ENCODE data around the gene GRAMD4. TPM values are rescaled to one million over a fixed set of nuclear protein-coding genes. Genes with fewer than 3 reads are reported as not detected.
A peak's percentile ranks its signal among the peaks of the same experiment; 100 is the strongest.

The GRAMD4 gene
- total and polyA plus RNA-seq, 10 of the 15 experiments (the other 5 are each of a cell fraction or from before 2014, with no cell fraction given), result 0.21 to 45.5 (median 10.6) TPM

GRCh38 chr22:46576556-46577367, 43.4 kb upstream of the GRAMD4 start (continued):
- TF ChIP-seq CEBPZ (IDR thresholded peaks at IDR 0.05; ENCODE audit: low read depth, low read length), result no peak
- peak; percentile 80 for TF ChIP-seq SMARCA5 (IDR thresholded peaks at IDR 0.05)
- TF ChIP-seq LARP7 (IDR thresholded peaks at IDR 0.05), result peak; percentile 87; the same call in 1 of the 2 replicates
- TF ChIP-seq, protein P1, sequence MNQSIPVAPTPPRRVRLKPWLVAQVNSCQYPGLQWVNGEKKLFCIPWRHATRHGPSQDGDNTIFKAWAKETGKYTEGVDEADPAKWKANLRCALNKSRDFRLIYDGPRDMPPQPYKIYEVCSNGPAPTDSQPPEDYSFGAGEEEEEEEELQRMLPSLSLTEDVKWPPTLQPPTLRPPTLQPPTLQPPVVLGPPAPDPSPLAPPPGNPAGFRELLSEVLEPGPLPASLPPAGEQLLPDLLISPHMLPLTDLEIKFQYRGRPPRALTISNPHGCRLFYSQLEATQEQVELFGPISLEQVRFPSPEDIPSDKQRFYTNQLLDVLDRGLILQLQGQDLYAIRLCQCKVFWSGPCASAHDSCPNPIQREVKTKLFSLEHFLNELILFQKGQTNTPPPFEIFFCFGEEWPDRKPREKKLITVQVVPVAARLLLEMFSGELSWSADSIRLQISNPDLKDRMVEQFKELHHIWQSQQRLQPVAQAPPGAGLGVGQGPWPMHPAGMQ (IDR thresholded peaks at IDR 0.05; ENCODE audit: borderline replicate concordance), result no peak
- TF ChIP-seq CHD2 (IDR thresholded peaks at IDR 0.05; ENCODE audit: borderline replicate concordance, low read depth, low read length), result no peak
- no peak for TF ChIP-seq ATF7 (IDR thresholded peaks at IDR 0.05; ENCODE audit: low read depth)
- no peak for TF ChIP-seq MEF2A (IDR thresholded peaks at IDR 0.05; ENCODE audit: insufficient read depth, low read depth, low read length)
- TF ChIP-seq SMC3 (IDR thresholded peaks at IDR 0.05; ENCODE audit: borderline replicate concordance, low read length), result no peak
- TF ChIP-seq STAT1 (conservative IDR thresholded peaks at IDR 0.05), result no peak
- TF ChIP-seq RCOR1 (conservative IDR thresholded peaks at IDR 0.05; ENCODE audit: low read depth, low read length), result no peak
- no peak for TF ChIP-seq MTA2 (IDR thresholded peaks at IDR 0.05; ENCODE audit: low read depth)
- TF ChIP-seq BMI1 (IDR thresholded peaks at IDR 0.05; ENCODE audit: borderline replicate concordance), result no peak
- peak; percentile 12 to 85; a peak in 2 of 4 replicates for TF ChIP-seq BHLHE40 (IDR thresholded peaks at IDR 0.05; ENCODE audit: borderline replicate concordance in 1 of 2, low read depth in 2 of 2, low read length in 1 of 2)
- TF ChIP-seq SMAD5 (IDR thresholded peaks at IDR 0.05; ENCODE audit: low read depth), result no peak
- TF ChIP-seq YY1 (IDR thresholded peaks at IDR 0.05; ENCODE audit: low read depth, low read length), result no peak
- TF ChIP-seq RUNX3 (IDR thresholded peaks at IDR 0.05; ENCODE audit: low read length), result no peak
- no peak for TF ChIP-seq ELK1 (IDR thresholded peaks at IDR 0.05; ENCODE audit: low read depth, low read length)
- no peak for TF ChIP-seq ZZZ3 (IDR thresholded peaks at IDR 0.05; ENCODE audit: control insufficient read depth, insufficient read length, low read depth)
- no peak for TF ChIP-seq TCF3 (IDR thresholded peaks at IDR 0.05; ENCODE audit: borderline replicate concordance, insufficient read depth, low read depth, low read length)
- peak; percentile 26; the same call in 1 of the 2 replicates for TF ChIP-seq ZNF217 (IDR thresholded peaks at IDR 0.05)
- TF ChIP-seq, protein P2, sequence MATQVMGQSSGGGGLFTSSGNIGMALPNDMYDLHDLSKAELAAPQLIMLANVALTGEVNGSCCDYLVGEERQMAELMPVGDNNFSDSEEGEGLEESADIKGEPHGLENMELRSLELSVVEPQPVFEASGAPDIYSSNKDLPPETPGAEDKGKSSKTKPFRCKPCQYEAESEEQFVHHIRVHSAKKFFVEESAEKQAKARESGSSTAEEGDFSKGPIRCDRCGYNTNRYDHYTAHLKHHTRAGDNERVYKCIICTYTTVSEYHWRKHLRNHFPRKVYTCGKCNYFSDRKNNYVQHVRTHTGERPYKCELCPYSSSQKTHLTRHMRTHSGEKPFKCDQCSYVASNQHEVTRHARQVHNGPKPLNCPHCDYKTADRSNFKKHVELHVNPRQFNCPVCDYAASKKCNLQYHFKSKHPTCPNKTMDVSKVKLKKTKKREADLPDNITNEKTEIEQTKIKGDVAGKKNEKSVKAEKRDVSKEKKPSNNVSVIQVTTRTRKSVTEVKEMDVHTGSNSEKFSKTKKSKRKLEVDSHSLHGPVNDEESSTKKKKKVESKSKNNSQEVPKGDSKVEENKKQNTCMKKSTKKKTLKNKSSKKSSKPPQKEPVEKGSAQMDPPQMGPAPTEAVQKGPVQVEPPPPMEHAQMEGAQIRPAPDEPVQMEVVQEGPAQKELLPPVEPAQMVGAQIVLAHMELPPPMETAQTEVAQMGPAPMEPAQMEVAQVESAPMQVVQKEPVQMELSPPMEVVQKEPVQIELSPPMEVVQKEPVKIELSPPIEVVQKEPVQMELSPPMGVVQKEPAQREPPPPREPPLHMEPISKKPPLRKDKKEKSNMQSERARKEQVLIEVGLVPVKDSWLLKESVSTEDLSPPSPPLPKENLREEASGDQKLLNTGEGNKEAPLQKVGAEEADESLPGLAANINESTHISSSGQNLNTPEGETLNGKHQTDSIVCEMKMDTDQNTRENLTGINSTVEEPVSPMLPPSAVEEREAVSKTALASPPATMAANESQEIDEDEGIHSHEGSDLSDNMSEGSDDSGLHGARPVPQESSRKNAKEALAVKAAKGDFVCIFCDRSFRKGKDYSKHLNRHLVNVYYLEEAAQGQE (IDR thresholded peaks at IDR 0.05; ENCODE audit: low read depth, low read length), result no peak
